HepG2 (cell line): Measurements from ENCODE around the gene NSL1. TPM values are rescaled to one million over a fixed set of nuclear protein-coding genes. Genes with fewer than 3 reads are reported as not detected.
A peak's percentile ranks its signal among the peaks of the same experiment; 100 is the strongest.
"Not testable (repeated sequence)": the region's sequence is repeated elsewhere in the genome, so short reads cannot be mapped to it uniquely, and the experiment has no call there.

Experiments
- ATAC-seq: fragments of 200-7000 bp; cut with Tn5 transposase; 3 replicates; pipeline ENCODE4 v1.9.1; 2020; ENCODE audit warnings: mild to moderate bottlenecking, moderate library complexity
- BruUV-seq: library from RNA; stranded (reverse); fragments of 400-500 nt; replicated peaks from 2 replicates; lab custom pipeline; 2021; lab: Mats Ljungman, UMichigan
- CTCF ChIA-PET: fragments of 300-600 bp; formaldehyde crosslinking; extraction: SDS; loops from one replicate; lab custom pipeline; 2021; ENCODE audit warnings: low total read pairs, inconsistent platforms, low intra/inter-chr PET ratio; lab: Yijun Ruan, JAX
- POLR2A ChIA-PET: fragments of 350-600 bp; sonication (Branson Sonifier 250); formaldehyde crosslinking; loops from one replicate; lab custom pipeline; 2020; ENCODE audit warnings: antibody characterized with exemption, inconsistent platforms; lab: Yijun Ruan, JAX
- DNase-seq: peaks from one replicate; pipeline ENCODE4 v3.0.0-alpha.2; 2015; ENCODE audit warnings: low spot score
- FAIRE-seq: peaks from 3 replicates; lab custom pipeline; 2011; peaks lifted over from hg19 to GRCh38; lab: Jason Lieb, UNC
- H2AFZ ChIP-seq: one replicate; pipeline ENCODE4 v1.6.1; 2011; ENCODE audit warnings: low read length, inconsistent platforms
- H3K27ac ChIP-seq: fragments of 300-600 bp; 3 replicates; pipeline ENCODE4 v1.8.0; 2011; ENCODE audit warnings: mixed run types, mild to moderate bottlenecking, mixed read lengths, low read length, inconsistent platforms; ENCODE audit not compliant: insufficient read depth; ENCODE audit errors: extremely low read length
- H3K27me3 ChIP-seq, 2 experiments: fragments of 200-600 bp in 1 of 2; 2 replicates in 1 of 2; 3 replicates in 1 of 2; pipeline versions ENCODE4 v1.6.0 to v1.8.0; 2011; ENCODE audit warnings: low read length in 2 of 2, mild to moderate bottlenecking in 2 of 2, moderate library complexity in 2 of 2, inconsistent platforms in 1 of 2; ENCODE audit not compliant: insufficient read depth in 2 of 2, control insufficient read depth in 1 of 2
- H3K36me3 ChIP-seq, 2 experiments: fragments of 200-600 bp in 1 of 2; replicated peaks in 1 of 2; 2 replicates in 1 of 2; 3 replicates in 1 of 2; pipeline versions ENCODE4 v1.5.1 to v1.8.0; 2011; ENCODE audit warnings: low read length in 2 of 2, inconsistent platforms in 1 of 2; ENCODE audit not compliant: insufficient read depth in 2 of 2, control insufficient read depth in 1 of 2
- H3K4me1 ChIP-seq: 2 replicates; pipeline ENCODE4 v1.5.1; 2012; ENCODE audit warnings: low read length, inconsistent platforms; ENCODE audit not compliant: insufficient read depth
- H3K4me2 ChIP-seq: 2 replicates; pipeline ENCODE4 v1.6.0; 2011; ENCODE audit warnings: low read depth, low read length, inconsistent platforms
- H3K4me3 ChIP-seq, 3 experiments: fragments of 200-600 bp in 1 of 3; sonication (generic), shearing (Covaris generic) in 1 of 3; replicated peaks in 1 of 3; 2 replicates each; pipeline ENCODE4 v1.5.1; 2011 to 2016; ENCODE audit warnings: low read length in 3 of 3, inconsistent platforms in 2 of 3, low read depth in 2 of 3, mild to moderate bottlenecking in 2 of 3, control low read depth in 1 of 3, mixed read lengths in 1 of 3; ENCODE audit not compliant: insufficient read depth in 1 of 3
- H3K79me2 ChIP-seq: one replicate; pipeline ENCODE4 v1.6.1; 2011; ENCODE audit warnings: low read length, inconsistent platforms; ENCODE audit not compliant: insufficient read depth
- H3K9ac ChIP-seq: 2 replicates; pipeline ENCODE4 v1.6.0; 2011; ENCODE audit warnings: mild to moderate bottlenecking, low read depth, low read length, inconsistent platforms; ENCODE audit not compliant: insufficient read depth
- H3K9me3 ChIP-seq: 2 replicates; pipeline ENCODE4 v1.5.1; 2012; ENCODE audit warnings: mild to moderate bottlenecking, low read length
- H4K20me1 ChIP-seq: 2 replicates; pipeline ENCODE4 v1.6.0; 2011; ENCODE audit warnings: inconsistent platforms, mild to moderate bottlenecking, low read length, moderate library complexity; ENCODE audit not compliant: insufficient read depth
- PBX3 ChIP-seq: sonication (generic); formaldehyde crosslinking; IDR thresholded peaks from 2 replicates; pipeline ENCODE4 v1.8.1; 2023; ENCODE audit warnings: missing genetic modification reagents, inconsistent platforms, borderline replicate concordance
- PTBP1 ChIP-seq: fragments of 200-400 bp; formaldehyde crosslinking; IDR thresholded peaks from 2 replicates; pipeline ENCODE4 v1.6.1; 2018; ENCODE audit warnings: low read length, low read depth; ENCODE audit not compliant: poor library complexity, severe bottlenecking
- ZBTB33 ChIP-seq: sonication (generic); formaldehyde crosslinking; IDR thresholded peaks from 2 replicates; pipeline ENCODE4 v1.4.0; 2020; ENCODE audit warnings: missing genetic modification reagents
- ZBTB38 ChIP-seq: sonication (generic); formaldehyde crosslinking; IDR thresholded peaks from 2 replicates; pipeline ENCODE4 v1.5.1; 2020; ENCODE audit warnings: mild to moderate bottlenecking, missing genetic modification reagents
- ZNF569 ChIP-seq: sonication (generic); formaldehyde crosslinking; IDR thresholded peaks from 2 replicates; pipeline ENCODE4 v1.5.0; 2020; ENCODE audit warnings: mild to moderate bottlenecking, missing genetic modification reagents, moderate library complexity, borderline replicate concordance
- WGBS: methylation state at CpG from one replicate; pipeline ENCODE4 v1.1.6; 2017; ENCODE audit warnings: low lambda C conversion rate; 5-methylcytosine and 5-hydroxymethylcytosine counted together
- in situ Hi-C: cut with HindIII; loops from 2 replicates; pipeline ENCODE4 v1.10.0; 2017; ENCODE audit warnings: low pct_unique_long_range_greater_than_20kb; ENCODE audit not compliant: extremely low pct_ligation_motif_present
- intact Hi-C: fragments of 100-400 bp; cut with micrococcal nuclease; formaldehyde crosslinking; loops from one replicate; pipeline ENCODE4 v1.10.0; 2022; ENCODE audit not compliant: unreplicated experiment
- polyA plus RNA-seq, 8 experiments: library from polyadenylated mRNA; depleted of rRNA in 3 of 8; stranded (reverse) in 7 of 8; unstranded in 1 of 8; fragments of >200 nt; fragmentation: Illumina TruSeq in 4 of 8; extraction: Trizol in 4 of 8; gene quantifications; 2 replicates each; pipeline versions ENCODE4 v1.2.1 to v1.2.3, GENCODE V29; 2011 to 2016; ENCODE audit warnings: low read depth in 4 of 8, missing spikeins in 1 of 8, mixed read lengths in 1 of 8; ENCODE audit not compliant: insufficient read depth in 1 of 8
- total RNA-seq, 5 experiments: library from RNA; depleted of rRNA; stranded (reverse); fragments of >200 nt; fragmentation: Illumina TruSeq; extraction: Trizol; gene quantifications; 2 replicates each; pipeline ENCODE4 v1.2.3, GENCODE V29; 2016; ENCODE audit warnings: low read depth in 1 of 5

Gene NSL1
- total and polyA plus RNA-seq, 2 of the 13 experiments (the other 11 are each of a cell fraction or from before 2014, with no cell fraction given), result 34.5 to 77.4 TPM

DNA sequence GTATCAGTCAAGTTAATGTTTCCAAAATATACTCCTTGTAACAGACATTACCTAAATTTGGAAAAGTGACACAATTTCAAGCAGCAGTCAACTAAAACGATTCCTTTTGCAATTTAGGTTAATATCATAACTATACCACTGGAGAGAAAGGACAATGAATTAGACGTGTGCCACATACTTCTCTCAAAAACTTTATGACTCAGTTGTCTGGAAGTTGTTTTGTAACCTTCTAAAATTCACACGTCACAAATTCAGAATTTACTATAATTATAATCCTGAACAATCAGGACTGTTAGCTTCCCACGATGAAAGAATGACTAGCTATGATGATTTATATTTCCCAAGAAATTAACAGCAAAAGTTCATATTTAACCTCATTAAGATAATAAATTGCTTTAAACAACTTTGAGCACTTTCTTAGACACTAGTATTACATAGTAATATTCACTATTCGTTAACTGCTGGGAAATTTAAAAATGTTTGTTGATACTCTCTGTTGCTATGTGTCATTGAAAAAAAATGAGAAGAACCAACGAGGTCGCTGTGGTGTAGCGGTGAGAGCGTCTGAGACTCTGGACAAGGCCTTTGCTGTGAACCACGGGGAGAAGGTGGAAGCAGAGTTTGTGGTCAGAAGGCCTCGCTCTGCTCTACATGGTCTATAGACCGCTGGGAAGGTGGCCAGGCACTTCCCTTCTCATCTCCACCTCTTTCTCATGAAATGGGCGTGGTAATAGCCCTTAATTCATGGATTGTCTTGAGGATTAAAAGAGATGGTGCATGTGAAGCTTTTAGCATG, 64.0 kb downstream of the NSL1 start:
- WGBS, result 93% methylated on average over 13 of the region's 13 CpGs
- no peaks in the 10 kb centered on the region for H4K20me1 ChIP-seq
- H3K4me1 ChIP-seq, result peaks cover 70% of the 10 kb centered on the region
- in situ Hi-C loops, result no loop called here
- FAIRE-seq (no peak), ATAC-seq (no peak), DNase-seq (no peak)
- no peaks in the 10 kb centered on the region for H3K9me3 ChIP-seq
- H3K27me3 ChIP-seq, result no peaks in the 10 kb centered on the region
- ChIA-PET POLR2A (no interaction called here), CTCF (no interaction called here)
- peak overlapping the region; percentile 75 for H3K27ac ChIP-seq
- peaks cover 0 to 2% of the 10 kb centered on the region in 2 experiments; a peak in 3 of 5 replicates for H3K36me3 ChIP-seq
- BruUV-seq, result no TSS peak
- H3K79me2 ChIP-seq, result no peaks in the 10 kb centered on the region
- no peak overlapping the region for H3K4me2 ChIP-seq
- no peak overlapping the region for H3K9ac ChIP-seq
- no peak for TF ChIP-seq PTBP1
- TF ChIP-seq ZBTB33 (CRISPR knock-in tag), result peak; percentile 84
- TF ChIP-seq ZNF569 (CRISPR knock-in tag), result no peak
- TF ChIP-seq ZBTB38, result peak; percentile 50; the same call in 1 of the 2 replicates
- no peak for TF ChIP-seq PBX3 (CRISPR knock-in tag)
- no peak overlapping the region for H3K4me3 ChIP-seq
- H2AFZ ChIP-seq, result no peak overlapping the region
- intact Hi-C loops, result no loop called here

GRCh38 chr1:212724679-212725078, 66.9 kb downstream of the NSL1 start:
- H3K27ac ChIP-seq, FAIRE-seq: not testable (repeated sequence)

More at GRCh38 chr1:212724679-212725078, 66.9 kb downstream of the NSL1 start:
- ATAC-seq, BruUV-seq, H2AFZ ChIP-seq, intact Hi-C loops, H3K4me3 ChIP-seq, H3K9ac ChIP-seq, in situ Hi-C loops, POLR2A ChIA-PET, H4K20me1 ChIP-seq, H3K27me3 ChIP-seq, DNase-seq, H3K79me2 ChIP-seq, H3K36me3 ChIP-seq, CTCF ChIA-PET, H3K4me2 ChIP-seq, H3K9me3 ChIP-seq: not testable (repeated sequence)
- WGBS, result 95% methylated on average over 11 of the region's 34 CpGs
- peaks cover 81% of the 10 kb centered on the region for H3K4me1 ChIP-seq
